ENCODE results near the gene STXBP3. TPM values are rescaled to one million over a fixed set of nuclear protein-coding genes. Genes with fewer than 3 reads are reported as not detected.

Gene STXBP3
- total and polyA plus RNA-seq, 9 of the 15 experiments (the other 6 are each of a cell fraction or from before 2014, with no cell fraction given): 32.5 to 52.5 (median 39.2) TPM

GRCh38 chr1:108758796-108759195 is 12.3 kb downstream of the STXBP3 start (continued):
- TF ChIP-seq ZNF398 (CRISPR knock-in tag; IDR thresholded peaks at IDR 0.05): no peak
- TF ChIP-seq ZNF766 (CRISPR knock-in tag; conservative IDR thresholded peaks at IDR 0.05): no peak
- no peak for TF ChIP-seq LEF1 (IDR thresholded peaks at IDR 0.05)
- no peak for TF ChIP-seq ID3 (CRISPR knock-in tag; IDR thresholded peaks at IDR 0.05)
- TF ChIP-seq ID3 (tag; IDR thresholded peaks at IDR 0.05): no peak
- TF ChIP-seq ZNF354B (CRISPR knock-in tag; IDR thresholded peaks at IDR 0.05): no peak
- TF ChIP-seq TAF1 (IDR thresholded peaks at IDR 0.05; ENCODE audit: control insufficient read depth, extremely low read depth, insufficient read depth, low read length, severe bottlenecking): no peak
- TF ChIP-seq ZFX (CRISPR knock-in tag; IDR thresholded peaks at IDR 0.05): no peak
- TF ChIP-seq SMAD2 (IDR thresholded peaks at IDR 0.05; ENCODE audit: low read depth, low read length): no peak

- in situ Hi-C loops (cut with MboI) (no loop called here), intact Hi-C loops (cut with micrococcal nuclease) (no loop called here)
- no peak overlapping the region for H3K9ac ChIP-seq (ENCODE audit: insufficient read depth in 1 of 2, low read depth in 2 of 2, low read length in 2 of 2)
- no peaks in the 10 kb centered on the region for H3K9me3 ChIP-seq (replicated peaks; ENCODE audit: control insufficient read depth, insufficient read depth, low read depth, low read length)
- POLR2A ChIA-PET: interaction anchor here (0.9 to 1.2 kb wide), 2 partner anchors 11 to 27 kb away, joined by 3 to 4 read pairs; no protein-coding TSS in a partner anchor
- H3K9me1 ChIP-seq (ENCODE audit: control insufficient read depth, insufficient read depth, low read length): no peaks in the 10 kb centered on the region
- no peaks in the 10 kb centered on the region for H4K20me1 ChIP-seq (replicated peaks; ENCODE audit: control insufficient read depth, insufficient read depth, low read length)
- 48% methylated on average over 1 of the region's 1 CpG for WGBS (ENCODE audit: insufficient coverage, low coverage, missing lambda C conversion rate)
- peaks cover 21% of the 10 kb centered on the region; the same call in 2 of the 3 replicates for H3K36me3 ChIP-seq (ENCODE audit: control insufficient read depth, insufficient read depth, low read length)
- TF ChIP-seq CHD4 (IDR thresholded peaks at IDR 0.05; ENCODE audit: insufficient read depth, insufficient replicate concordance, low read depth, low read length, poor library complexity, severe bottlenecking) (no peak), ZNF133 (CRISPR knock-in tag; IDR thresholded peaks at IDR 0.05) (no peak), BCL6 (CRISPR knock-in tag; IDR thresholded peaks at IDR 0.05) (no peak), SMARCA4 (IDR thresholded peaks at IDR 0.05) (no peak), NR2C1 (IDR thresholded peaks at IDR 0.05) (no peak), NR2C1 (tag; IDR thresholded peaks at IDR 0.05) (no peak), ZNF57 (CRISPR knock-in tag; IDR thresholded peaks at IDR 0.05) (no peak), ZNF232 (CRISPR knock-in tag; IDR thresholded peaks at IDR 0.05) (no peak), SLC30A9 (CRISPR knock-in tag; IDR thresholded peaks at IDR 0.05) (no peak)
- no TSS peak for BruUV-seq (replicated peaks)
- H3K27me3 ChIP-seq (ENCODE audit: control insufficient read depth in 2 of 2, insufficient read depth in 2 of 2, low read length in 2 of 2): no peaks in the 10 kb centered on the region
- no peak overlapping the region for H3K4me2 ChIP-seq (ENCODE audit: insufficient read depth, low read length)
- no peaks in the 10 kb centered on the region for H3K4me1 ChIP-seq (replicated peaks in 1 of 2; ENCODE audit: control insufficient read depth in 2 of 2, insufficient read depth in 2 of 2, low read length in 2 of 2)
- no peak for ATAC-seq
- DNase-seq (ENCODE audit: extremely low read depth in 1 of 4, low spot score in 3 of 4): no peak
- FAIRE-seq: no peak
- CTCF ChIA-PET (ENCODE audit: low intra/inter-chr PET ratio): no interaction called here
- H3K79me2 ChIP-seq (ENCODE audit: control insufficient read depth, insufficient read depth, low read length): no peaks in the 10 kb centered on the region
- no peak overlapping the region for H2AFZ ChIP-seq (ENCODE audit: low read depth, low read length)
- no peak overlapping the region for H3K4me3 ChIP-seq
- no peak overlapping the region for H3K27ac ChIP-seq (ENCODE audit: extremely low read depth, low read depth, low read length)
These were observed 20.6 kb downstream of the STXBP3 start for GRCh38 chr1:108767115-108767514.
